ENCODE data around the gene TNFRSF8.
A peak's percentile ranks its signal among the peaks of the same experiment; 100 is the strongest.
"Not testable (repeated sequence)": the region's sequence is repeated elsewhere in the genome, so short reads cannot be mapped to it uniquely, and the experiment has no call there.

Gene TNFRSF8

GRCh38 chr1:12031039-12031980 lies 31.8 kb upstream of the TNFRSF8 start:
- TF ChIP-seq CTCF (conservative IDR thresholded peaks at IDR 0.05; ENCODE audit: control insufficient read depth, insufficient read depth, low read depth, low read length) = peak; percentile 67
- DNase-seq (ENCODE audit: low read depth) = peak; percentile 45
- H3K4me3 ChIP-seq (ENCODE audit: control insufficient read depth, low read depth, low read length) = no peak overlapping the region

- no peak for TF ChIP-seq CTCF (conservative IDR thresholded peaks at IDR 0.05; ENCODE audit: control insufficient read depth, insufficient read depth, low read depth, low read length)
- DNase-seq (ENCODE audit: low read depth) = no peak
- no peak overlapping the region for H3K4me3 ChIP-seq (ENCODE audit: control insufficient read depth, low read depth, low read length)
These were observed 30.9 kb upstream of the TNFRSF8 start for GRCh38 chr1:12032161-12032621.

GRCh38 chr1:12033441-12033840 lies 29.7 kb upstream of the TNFRSF8 start:
- H3K4me3 ChIP-seq (ENCODE audit: control insufficient read depth, low read depth, low read length) = not testable (repeated sequence)
- DNase-seq (ENCODE audit: low read depth) = peak; percentile 44

GRCh38 chr1:12034381-12034801 lies 28.7 kb upstream of the TNFRSF8 start:
- TF ChIP-seq CTCF (conservative IDR thresholded peaks at IDR 0.05; ENCODE audit: control insufficient read depth, insufficient read depth, low read depth, low read length) = no peak
- H3K4me3 ChIP-seq (ENCODE audit: control insufficient read depth, low read depth, low read length) = no peak overlapping the region
- DNase-seq (ENCODE audit: low read depth) = peak; percentile 66

- TF ChIP-seq CTCF (conservative IDR thresholded peaks at IDR 0.05; ENCODE audit: control insufficient read depth, insufficient read depth, low read depth, low read length) = no peak
- DNase-seq (ENCODE audit: low read depth) = no peak
- no peak overlapping the region for H3K4me3 ChIP-seq (ENCODE audit: control insufficient read depth, low read depth, low read length)
These were observed 27.8 kb upstream of the TNFRSF8 start for GRCh38 chr1:12035312-12035711.

- no peak for DNase-seq (ENCODE audit: low read depth)
- no peak overlapping the region for H3K4me3 ChIP-seq (ENCODE audit: control insufficient read depth, low read depth, low read length)
- TF ChIP-seq CTCF (conservative IDR thresholded peaks at IDR 0.05; ENCODE audit: control insufficient read depth, insufficient read depth, low read depth, low read length) = no peak
These were observed 25.4 kb upstream of the TNFRSF8 start for GRCh38 chr1:12037486-12038355.
